PC-9 (cell line): ENCODE measurements around the gene TSPEAR. TPM values are rescaled to one million over a fixed set of nuclear protein-coding genes. Genes with fewer than 3 reads are reported as not detected.

Source experiments
- BruUV-seq: library from RNA; stranded (reverse); fragments of 400-500 nt; replicated peaks from 2 replicates; lab custom pipeline; 2021; lab: Mats Ljungman, UMichigan
- CTCF ChIA-PET: fragments of 300-600 bp; sonication (Branson Sonifier 250); formaldehyde crosslinking; loops from one replicate; lab custom pipeline; 2022; ENCODE audit warnings: antibody characterized with exemption; lab: Charles Lee
- POLR2A ChIA-PET: fragments of 300-600 bp; sonication (Branson Sonifier 250); formaldehyde crosslinking; loops from one replicate; lab custom pipeline; 2022; ENCODE audit warnings: antibody characterized with exemption; ENCODE audit not compliant: unreplicated experiment; lab: Charles Lee
- DNase-seq, 2 experiments: peaks; one replicate each; pipeline versions ENCODE4 v3.0.0 to v3.0.0-alpha.2; 2015 to 2022; ENCODE audit warnings: mixed read lengths in 1 of 2
- H2AFZ ChIP-seq: fragments of 200-600 bp; sonication (generic); 2 replicates; pipeline ENCODE4 v1.8.1; 2017; ENCODE audit warnings: antibody characterized with exemption
- H3F3A ChIP-seq: fragments of 200-600 bp; sonication (generic); 2 replicates; pipeline ENCODE4 v1.8.1; 2017; ENCODE audit warnings: antibody characterized with exemption, mild to moderate bottlenecking, low read depth; ENCODE audit not compliant: insufficient read depth
- H3K27ac ChIP-seq: fragments of 200-600 bp; sonication (generic); 2 replicates; pipeline ENCODE4 v1.6.1; 2016; ENCODE audit warnings: mixed run types
- H3K27me3 ChIP-seq: fragments of 200-600 bp; sonication (generic); 2 replicates; pipeline ENCODE4 v1.6.1; 2016; ENCODE audit warnings: low read depth, mixed run types; ENCODE audit not compliant: insufficient read depth
- H3K36me3 ChIP-seq: fragments of 200-600 bp; sonication (generic); 2 replicates; pipeline ENCODE4 v1.6.1; 2016; ENCODE audit warnings: low read depth, mixed run types
- H3K4me1 ChIP-seq: fragments of 200-600 bp; sonication (generic); replicated peaks from 2 replicates; pipeline ENCODE4 v1.6.1; 2016; ENCODE audit warnings: mixed run types; ENCODE audit not compliant: insufficient read depth
- H3K4me2 ChIP-seq: fragments of 200-600 bp; sonication (generic); 2 replicates; pipeline ENCODE4 v1.6.1; 2017; ENCODE audit warnings: mixed run types
- H3K4me3 ChIP-seq: fragments of 200-600 bp; sonication (generic); 2 replicates; pipeline ENCODE4 v1.6.1; 2016; ENCODE audit warnings: mixed run types
- H3K79me2 ChIP-seq: fragments of 200-600 bp; sonication (generic); 2 replicates; pipeline ENCODE4 v1.6.1; 2017; ENCODE audit warnings: low read depth, mixed run types
- H3K9me2 ChIP-seq: fragments of 200-600 bp; sonication (generic); 2 replicates; pipeline ENCODE4 v1.8.1; 2017; ENCODE audit warnings: mild to moderate bottlenecking; ENCODE audit not compliant: insufficient read depth
- H3K9me3 ChIP-seq: fragments of 200-600 bp; sonication (generic); 2 replicates; pipeline ENCODE4 v1.8.1; 2016; ENCODE audit warnings: low read depth; ENCODE audit not compliant: insufficient read depth
- H4K20me1 ChIP-seq: fragments of 200-600 bp; sonication (generic); 2 replicates; pipeline ENCODE4 v1.8.1; 2017; ENCODE audit not compliant: insufficient read depth
- EZH2 ChIP-seq: fragments of 200-600 bp; sonication (generic); IDR thresholded peaks from 2 replicates; pipeline ENCODE4 v1.8.0; 2017; ENCODE audit warnings: antibody characterized with exemption, low read depth
- intact Hi-C: fragments of 100-400 bp; cut with micrococcal nuclease; formaldehyde crosslinking; loops from one replicate; pipeline ENCODE4 v1.10.0; 2022; ENCODE audit not compliant: unreplicated experiment
- total RNA-seq: library from RNA; stranded (reverse); gene quantifications from 2 replicates; pipeline ENCODE4 v1.2.3, GENCODE V29; 2021
- TF ChIP-seq, protein P1 (sequence below): fragments of 200-600 bp; sonication (generic); conservative IDR thresholded peaks from 2 replicates; pipeline ENCODE4 v1.6.1; 2017; ENCODE audit warnings: mixed run types, antibody characterized with exemption, mild to moderate bottlenecking, moderate library complexity

Gene TSPEAR
- total RNA-seq, 1 experiment from 2014 or later = not detected

DNA sequence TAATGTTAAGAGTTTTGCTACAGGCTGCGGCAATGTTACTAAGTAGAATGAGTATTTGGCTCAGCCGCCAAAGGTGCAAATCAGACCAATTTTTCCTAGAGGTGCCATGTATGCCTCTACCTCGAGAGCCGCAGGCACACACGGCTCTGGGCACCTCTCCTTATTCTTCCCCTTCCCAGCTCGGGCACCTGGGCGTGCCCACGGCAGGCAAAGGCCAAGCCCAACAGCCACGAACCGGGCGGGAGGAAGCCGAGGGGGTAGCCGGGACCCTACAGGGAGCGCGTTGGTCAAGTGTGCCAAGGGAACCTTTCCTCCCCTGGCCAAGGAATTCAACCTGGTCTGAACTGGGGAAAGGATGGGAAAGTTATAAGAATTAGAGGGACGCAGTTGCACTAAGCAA is 225.1 kb downstream of the TSPEAR start:
- H2AFZ ChIP-seq = no peak overlapping the region
- peaks cover 34% of the 10 kb centered on the region for H3K27me3 ChIP-seq
- no peak overlapping the region for H3K4me3 ChIP-seq
- DNase-seq = no peak
- CTCF ChIA-PET = no interaction called here
- H3K9me2 ChIP-seq = no peaks in the 10 kb centered on the region
- H3K4me2 ChIP-seq = no peak overlapping the region
- no peak overlapping the region for H3K27ac ChIP-seq
- TF ChIP-seq EZH2 = no peak
- TF ChIP-seq, protein P1, sequence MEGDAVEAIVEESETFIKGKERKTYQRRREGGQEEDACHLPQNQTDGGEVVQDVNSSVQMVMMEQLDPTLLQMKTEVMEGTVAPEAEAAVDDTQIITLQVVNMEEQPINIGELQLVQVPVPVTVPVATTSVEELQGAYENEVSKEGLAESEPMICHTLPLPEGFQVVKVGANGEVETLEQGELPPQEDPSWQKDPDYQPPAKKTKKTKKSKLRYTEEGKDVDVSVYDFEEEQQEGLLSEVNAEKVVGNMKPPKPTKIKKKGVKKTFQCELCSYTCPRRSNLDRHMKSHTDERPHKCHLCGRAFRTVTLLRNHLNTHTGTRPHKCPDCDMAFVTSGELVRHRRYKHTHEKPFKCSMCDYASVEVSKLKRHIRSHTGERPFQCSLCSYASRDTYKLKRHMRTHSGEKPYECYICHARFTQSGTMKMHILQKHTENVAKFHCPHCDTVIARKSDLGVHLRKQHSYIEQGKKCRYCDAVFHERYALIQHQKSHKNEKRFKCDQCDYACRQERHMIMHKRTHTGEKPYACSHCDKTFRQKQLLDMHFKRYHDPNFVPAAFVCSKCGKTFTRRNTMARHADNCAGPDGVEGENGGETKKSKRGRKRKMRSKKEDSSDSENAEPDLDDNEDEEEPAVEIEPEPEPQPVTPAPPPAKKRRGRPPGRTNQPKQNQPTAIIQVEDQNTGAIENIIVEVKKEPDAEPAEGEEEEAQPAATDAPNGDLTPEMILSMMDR = no peak
- no peaks in the 10 kb centered on the region for H3K4me1 ChIP-seq
- intact Hi-C loops = loop anchor here (10.0 kb wide), 1 partner anchor 672 kb away; no protein-coding TSS in a partner anchor
- BruUV-seq = no TSS peak
- no peaks in the 10 kb centered on the region for H3F3A ChIP-seq
- H3K9me3 ChIP-seq = no peaks in the 10 kb centered on the region; the same call in 1 of the 2 replicates
- H4K20me1 ChIP-seq = no peaks in the 10 kb centered on the region
- POLR2A ChIA-PET = no interaction called here
- no peaks in the 10 kb centered on the region for H3K79me2 ChIP-seq
- H3K36me3 ChIP-seq = no peaks in the 10 kb centered on the region

DNA sequence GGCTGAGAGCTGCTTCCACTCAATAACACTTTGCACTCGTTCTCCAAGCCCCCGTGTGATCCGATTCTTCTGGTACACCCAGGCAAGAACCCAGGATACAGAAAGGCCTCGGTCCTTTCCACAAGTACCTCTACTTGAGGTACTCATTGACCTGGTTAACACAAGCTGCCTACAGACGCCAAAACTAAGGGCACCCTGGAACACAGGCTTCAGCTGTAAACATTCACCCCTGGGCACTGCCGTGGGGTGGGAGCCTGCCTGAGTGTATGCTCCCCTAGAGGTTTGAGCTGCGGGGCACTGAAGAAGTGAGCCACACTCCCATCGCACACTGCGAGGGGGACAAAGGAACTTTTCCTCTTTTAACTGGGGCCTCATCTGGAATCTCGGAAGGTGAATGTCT is 225.6 kb downstream of the TSPEAR start:
- no TSS peak for BruUV-seq
- DNase-seq = no peak
- Histone ChIP-seq H4K20me1 (no peaks in the 10 kb centered on the region), H3K27me3 (peaks cover 34% of the 10 kb centered on the region), H3K79me2 (no peaks in the 10 kb centered on the region), H3F3A (no peaks in the 10 kb centered on the region), H3K36me3 (no peaks in the 10 kb centered on the region), H3K4me3 (no peak overlapping the region), H3K9me2 (no peaks in the 10 kb centered on the region), H3K4me2 (no peak overlapping the region), H3K9me3 (no peaks in the 10 kb centered on the region; the same call in 1 of the 2 replicates), H2AFZ (no peak overlapping the region), H3K4me1 (no peaks in the 10 kb centered on the region), H3K27ac (no peak overlapping the region)
- CTCF ChIA-PET = no interaction called here
- POLR2A ChIA-PET = no interaction called here
- intact Hi-C loops = loop anchor here (10.0 kb wide), 1 partner anchor 671 kb away; no protein-coding TSS in a partner anchor
- TF ChIP-seq, protein P1 = no peak
- TF ChIP-seq EZH2 = no peak

DNA sequence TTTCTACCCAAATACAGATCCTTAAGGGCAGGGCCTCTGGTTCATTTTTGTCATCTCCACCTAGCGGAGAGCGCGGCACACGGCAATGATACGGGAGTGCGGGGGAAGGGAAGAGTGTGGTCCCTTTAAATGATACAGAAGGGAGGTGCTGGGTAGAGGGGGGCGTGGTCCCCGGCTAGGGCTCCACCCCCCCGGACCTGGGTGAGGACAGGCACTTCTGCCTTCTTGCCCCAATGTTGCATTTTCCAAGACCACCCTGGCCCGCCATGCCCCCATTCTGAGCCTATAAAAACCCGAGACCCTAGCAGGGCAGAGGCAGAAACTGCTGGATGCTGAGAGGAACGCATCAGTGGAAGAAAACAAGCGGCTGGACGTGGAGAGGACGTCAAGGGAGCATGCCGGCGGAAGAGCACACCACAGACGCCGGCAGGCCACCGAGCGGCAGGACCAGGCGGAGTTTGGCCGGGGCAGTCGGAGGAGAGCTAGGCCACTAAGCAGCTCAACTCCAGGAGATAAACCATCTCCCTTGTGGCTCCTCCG is 226.0 kb downstream of the TSPEAR start:
- no peak overlapping the region for H3K27ac ChIP-seq
- ChIA-PET POLR2A (no interaction called here), CTCF (no interaction called here)
- H3K4me1 ChIP-seq = no peaks in the 10 kb centered on the region
- TF ChIP-seq EZH2 = no peak
- TF ChIP-seq, protein P1 = no peak
- no peak overlapping the region for H3K4me3 ChIP-seq
- no peak overlapping the region for H3K4me2 ChIP-seq
- H3K36me3 ChIP-seq = no peaks in the 10 kb centered on the region
- no peaks in the 10 kb centered on the region; the same call in 1 of the 2 replicates for H3K9me3 ChIP-seq
- H4K20me1 ChIP-seq = no peaks in the 10 kb centered on the region
- intact Hi-C loops = loop anchor here (10.0 kb wide), 1 partner anchor 671 kb away; no protein-coding TSS in a partner anchor
- no peaks in the 10 kb centered on the region for H3K79me2 ChIP-seq
- H3F3A ChIP-seq = no peaks in the 10 kb centered on the region
- H2AFZ ChIP-seq = no peak overlapping the region
- no TSS peak for BruUV-seq
- no peak for DNase-seq
- H3K9me2 ChIP-seq = no peaks in the 10 kb centered on the region
- peaks cover 33% of the 10 kb centered on the region for H3K27me3 ChIP-seq
